Measurements from ENCODE around the gene SLC1A3.
A peak's percentile ranks its signal among the peaks of the same experiment; 100 is the strongest.

The SLC1A3 gene

DNA sequence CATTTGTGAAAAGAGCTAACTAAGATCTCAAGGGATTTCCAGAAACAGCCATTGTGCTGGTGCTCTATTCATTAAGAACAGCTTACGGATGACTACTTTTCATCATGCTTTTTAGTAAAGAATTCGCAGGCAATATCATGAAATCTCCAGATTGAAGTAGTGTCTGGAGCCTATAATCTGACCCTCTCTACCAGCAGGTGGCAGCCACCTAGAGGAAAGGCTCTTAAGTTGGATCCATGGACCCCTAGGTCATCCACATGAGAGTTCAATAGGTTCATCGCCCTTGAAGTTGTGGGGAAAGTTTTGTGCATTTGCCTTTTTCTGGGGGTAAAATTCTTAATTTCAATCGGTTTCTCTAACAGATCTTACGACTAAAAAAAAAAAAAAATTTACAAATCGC, 82.3 kb downstream of the SLC1A3 start:
- TF ChIP-seq, protein P1, sequence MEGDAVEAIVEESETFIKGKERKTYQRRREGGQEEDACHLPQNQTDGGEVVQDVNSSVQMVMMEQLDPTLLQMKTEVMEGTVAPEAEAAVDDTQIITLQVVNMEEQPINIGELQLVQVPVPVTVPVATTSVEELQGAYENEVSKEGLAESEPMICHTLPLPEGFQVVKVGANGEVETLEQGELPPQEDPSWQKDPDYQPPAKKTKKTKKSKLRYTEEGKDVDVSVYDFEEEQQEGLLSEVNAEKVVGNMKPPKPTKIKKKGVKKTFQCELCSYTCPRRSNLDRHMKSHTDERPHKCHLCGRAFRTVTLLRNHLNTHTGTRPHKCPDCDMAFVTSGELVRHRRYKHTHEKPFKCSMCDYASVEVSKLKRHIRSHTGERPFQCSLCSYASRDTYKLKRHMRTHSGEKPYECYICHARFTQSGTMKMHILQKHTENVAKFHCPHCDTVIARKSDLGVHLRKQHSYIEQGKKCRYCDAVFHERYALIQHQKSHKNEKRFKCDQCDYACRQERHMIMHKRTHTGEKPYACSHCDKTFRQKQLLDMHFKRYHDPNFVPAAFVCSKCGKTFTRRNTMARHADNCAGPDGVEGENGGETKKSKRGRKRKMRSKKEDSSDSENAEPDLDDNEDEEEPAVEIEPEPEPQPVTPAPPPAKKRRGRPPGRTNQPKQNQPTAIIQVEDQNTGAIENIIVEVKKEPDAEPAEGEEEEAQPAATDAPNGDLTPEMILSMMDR (IDR thresholded peaks at IDR 0.05): peak; percentile 54

DNA sequence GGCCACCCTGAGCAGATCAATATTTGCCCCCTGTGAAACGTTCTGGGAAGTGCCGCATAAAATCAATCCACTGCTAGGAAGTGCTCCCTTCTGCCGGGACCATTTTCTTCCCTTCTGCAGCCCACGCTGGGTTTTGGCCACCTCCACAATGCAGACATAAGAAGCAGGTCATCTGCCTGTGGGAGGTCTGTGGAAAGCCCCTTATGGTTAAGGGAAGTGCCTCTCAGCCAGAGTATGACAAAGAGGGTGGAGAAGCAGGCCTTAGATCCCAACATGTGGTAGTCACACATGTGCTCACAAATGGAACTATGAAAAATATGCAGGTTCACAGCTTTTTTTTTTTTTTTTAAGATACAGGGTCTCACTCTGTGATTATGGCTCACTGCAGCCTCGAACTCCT, 82.8 kb downstream of the SLC1A3 start:
- TF ChIP-seq, protein P1 (IDR thresholded peaks at IDR 0.05): no peak

DNA sequence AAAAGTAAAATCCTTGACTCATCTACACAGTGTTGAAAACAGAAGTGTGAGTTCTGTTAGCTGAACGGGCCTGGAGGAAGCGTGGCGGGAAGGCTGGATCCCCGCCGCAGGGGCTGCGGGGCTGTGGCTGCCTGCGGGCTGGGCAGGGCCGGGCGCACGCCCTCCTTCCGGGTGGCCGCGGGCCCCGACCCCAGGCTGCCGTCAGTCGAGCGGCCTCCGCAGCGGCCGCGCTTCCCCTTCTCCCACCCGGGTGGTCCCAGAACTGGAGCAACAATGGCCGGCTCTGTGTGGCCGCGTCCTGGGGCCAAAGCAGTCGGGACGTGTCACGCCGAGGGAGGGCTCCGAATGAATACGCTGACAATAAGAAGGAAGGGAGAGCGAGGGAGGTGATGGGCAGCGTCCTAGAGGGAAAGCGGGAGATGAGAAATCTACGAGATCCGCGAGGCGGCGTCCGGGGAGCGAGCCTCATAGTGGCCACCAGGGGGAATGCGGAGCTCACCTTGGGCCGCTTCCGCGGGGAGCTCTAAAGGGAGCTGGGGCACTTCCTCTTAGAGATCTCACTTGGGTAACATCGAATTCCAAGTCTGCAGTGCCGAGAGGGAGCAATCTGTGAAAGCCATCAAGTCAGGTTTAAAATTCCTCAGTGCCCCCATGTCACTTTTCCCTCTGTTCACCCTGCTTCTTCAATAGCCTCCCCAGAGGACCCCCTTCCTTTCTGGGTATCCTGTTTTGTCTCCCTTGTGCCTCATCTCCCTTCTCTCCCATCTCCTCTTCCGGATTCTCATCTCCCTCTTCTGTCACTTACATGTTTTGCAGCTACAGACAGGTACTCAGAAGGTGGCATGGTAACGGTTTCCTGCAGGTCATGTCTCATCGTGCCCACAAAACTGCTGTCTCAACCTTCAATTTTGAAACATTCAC, 83.9 kb downstream of the SLC1A3 start:
- TF ChIP-seq, protein P1 (IDR thresholded peaks at IDR 0.05): peak; percentile 61

DNA sequence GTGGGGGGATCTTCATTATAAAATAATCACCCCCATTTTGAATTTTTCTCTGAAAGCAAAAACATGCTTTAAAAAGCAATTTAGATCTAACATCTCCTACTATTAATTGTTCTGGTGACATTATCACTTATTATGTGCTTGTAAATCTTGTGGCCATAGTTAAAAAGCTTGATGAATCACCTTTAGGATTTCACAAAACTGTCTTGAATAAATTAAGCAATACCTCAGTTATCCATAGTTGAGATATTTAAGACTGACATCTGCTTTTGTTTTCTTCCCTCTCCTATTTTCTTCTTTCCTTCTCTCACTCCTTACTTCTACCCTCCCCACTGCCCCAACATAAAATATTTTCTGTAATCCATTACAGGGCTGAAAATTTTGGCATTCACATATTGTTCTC, 84.8 kb downstream of the SLC1A3 start:
- TF ChIP-seq, protein P1 (IDR thresholded peaks at IDR 0.05): no peak

DNA sequence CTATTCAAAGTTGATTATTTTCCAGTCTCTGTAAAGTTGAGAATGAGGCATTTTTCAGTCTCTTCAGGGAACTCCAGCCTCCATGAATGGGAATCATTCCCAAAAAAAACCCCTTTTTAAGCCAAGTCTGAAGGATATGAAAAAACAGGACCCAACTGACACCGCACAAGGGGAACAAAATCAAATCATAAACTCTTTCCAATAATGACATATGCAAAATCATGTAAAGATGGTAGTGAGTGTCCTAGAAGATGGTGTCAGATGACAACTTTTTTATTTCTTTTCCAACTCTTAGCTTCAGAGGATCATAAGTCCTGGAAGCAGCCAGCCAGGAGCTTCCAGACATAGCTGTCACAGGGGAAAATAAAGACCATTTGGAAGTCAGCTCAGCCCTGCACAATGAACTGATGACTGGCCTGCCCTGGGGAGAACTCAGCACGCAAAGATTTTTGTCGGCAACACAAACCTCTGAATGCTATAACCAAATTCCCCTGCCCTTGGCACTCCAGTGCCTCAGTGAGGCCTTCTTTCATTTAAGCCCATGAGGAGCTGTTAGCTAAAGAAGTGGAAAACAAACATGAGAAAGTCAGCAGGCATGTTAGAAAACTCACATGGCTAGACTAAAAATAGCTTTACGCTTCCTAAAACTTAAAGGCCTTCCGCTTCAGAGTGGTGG, 85.4 kb downstream of the SLC1A3 start:
- TF ChIP-seq, protein P1 (IDR thresholded peaks at IDR 0.05): no peak

DNA sequence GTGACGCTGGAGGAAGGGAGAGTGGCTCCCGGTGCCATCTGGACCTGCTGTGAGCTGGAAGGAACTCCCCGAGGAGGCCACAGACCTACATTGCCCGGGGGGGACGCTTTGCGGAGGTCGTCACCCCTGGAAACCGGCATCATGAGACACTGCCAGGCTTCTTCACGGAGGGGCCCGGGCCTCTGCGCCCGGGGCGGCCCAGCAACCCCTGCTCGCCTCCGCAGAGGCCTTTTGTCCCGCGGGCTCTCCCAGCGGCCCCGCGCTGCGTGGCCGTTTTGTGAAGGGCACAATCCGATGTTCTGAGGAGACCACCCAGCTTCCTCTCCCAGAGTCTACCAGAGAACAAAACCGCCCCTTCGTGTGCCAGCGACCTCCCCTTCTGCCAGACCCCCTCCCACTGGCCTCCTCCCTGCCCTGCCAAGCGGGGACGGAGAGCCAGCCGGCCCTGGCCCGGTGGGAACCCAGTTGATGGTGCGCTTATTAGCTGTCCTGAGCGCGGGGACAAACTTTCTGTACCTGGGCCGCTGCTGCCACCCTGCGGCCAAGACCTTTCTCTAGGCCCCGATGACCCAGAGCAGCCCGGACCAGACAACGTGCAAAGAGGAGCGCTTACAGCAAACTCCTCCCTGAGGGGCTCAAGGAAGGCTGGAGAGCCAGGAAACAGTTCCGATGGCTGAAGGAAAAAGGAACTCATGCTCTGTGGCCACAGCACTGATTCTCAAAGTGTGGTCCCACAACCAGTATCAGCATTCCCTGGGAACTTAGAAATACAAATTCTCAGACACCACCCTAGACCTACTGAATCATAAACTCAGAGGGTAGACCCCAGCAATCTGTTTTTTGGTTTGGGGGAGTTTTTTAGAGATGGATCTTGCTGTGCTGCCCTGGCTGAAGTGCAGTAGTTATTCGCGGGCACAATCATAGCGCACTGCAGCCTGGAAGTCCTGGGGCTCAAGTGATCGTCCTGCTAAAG, 86.7 kb downstream of the SLC1A3 start:
- TF ChIP-seq, protein P1 (IDR thresholded peaks at IDR 0.05): peak; percentile 79

DNA sequence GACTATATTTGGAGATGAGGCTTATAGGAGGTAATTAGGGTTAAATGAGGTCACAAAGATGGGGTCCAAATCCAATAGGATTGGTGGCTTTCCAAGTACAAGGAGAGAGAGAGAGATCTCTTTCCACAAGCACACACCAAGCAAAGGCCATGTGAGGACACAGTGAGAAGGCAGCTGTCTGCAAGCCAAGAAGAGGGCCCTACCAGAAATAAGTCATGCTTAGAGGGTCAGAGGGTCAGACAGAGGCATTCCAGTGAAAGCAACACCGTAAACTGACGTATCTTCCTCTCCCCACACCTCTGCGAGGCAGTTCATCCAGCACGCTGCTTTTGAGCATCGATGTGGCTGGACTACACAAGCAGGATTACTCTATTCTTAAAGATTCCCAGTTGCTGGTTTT, 87.9 kb downstream of the SLC1A3 start:
- TF ChIP-seq, protein P1 (IDR thresholded peaks at IDR 0.05): no peak

Measured in LNCAP (cell line).